Neural progenitor cell (in vitro differentiated cells): ENCODE data around the gene DDX27. TPM values are rescaled to one million over a fixed set of nuclear protein-coding genes. Genes with fewer than 3 reads are reported as not detected.

ENCODE experiments used
- DNase-seq: peaks from one replicate; pipeline ENCODE4 v3.0.0-alpha.2; 2016; ENCODE audit warnings: low spot score
- H2AFZ ChIP-seq: fragments of 200-600 bp; sonication (generic); replicated peaks from 2 replicates; pipeline ENCODE4 v1.6.1; 2016; ENCODE audit warnings: antibody characterized with exemption
- H3F3A ChIP-seq: fragments of 200-600 bp; sonication (generic); 2 replicates; pipeline ENCODE4 v1.6.1; 2016; ENCODE audit warnings: antibody characterized with exemption, low read depth
- H3K27ac ChIP-seq: fragments of 200-600 bp; sonication (generic); 2 replicates; pipeline ENCODE4 v1.5.1; 2016; ENCODE audit warnings: mild to moderate bottlenecking
- H3K27me3 ChIP-seq: fragments of 200-600 bp; sonication (generic); 2 replicates; pipeline ENCODE4 v1.6.1; 2016; ENCODE audit warnings: mild to moderate bottlenecking, moderate library complexity
- H3K36me3 ChIP-seq: fragments of 200-600 bp; sonication (generic); 2 replicates; pipeline ENCODE4 v1.5.1; 2016
- H3K4me1 ChIP-seq: fragments of 200-600 bp; sonication (generic); 2 replicates; pipeline ENCODE4 v1.6.1; 2016; ENCODE audit warnings: mixed run types
- H3K4me2 ChIP-seq: fragments of 200-600 bp; sonication (generic); 2 replicates; pipeline ENCODE4 v1.6.1; 2016
- H3K4me3 ChIP-seq: fragments of 200-600 bp; sonication (generic); 2 replicates; pipeline ENCODE4 v1.5.1; 2016
- H3K79me2 ChIP-seq: fragments of 200-600 bp; sonication (generic); 2 replicates; pipeline ENCODE4 v1.6.1; 2016; ENCODE audit warnings: low read depth
- H3K9ac ChIP-seq: fragments of 200-600 bp; sonication (generic); 2 replicates; pipeline ENCODE4 v1.6.1; 2016
- H3K9me3 ChIP-seq: fragments of 200-600 bp; sonication (generic); 2 replicates; pipeline ENCODE4 v1.5.1; 2016; ENCODE audit warnings: low read depth
- H4K20me1 ChIP-seq: fragments of 200-600 bp; sonication (generic); 2 replicates; pipeline ENCODE4 v1.6.1; 2016; ENCODE audit warnings: low read depth
- H3K27ac Mint-ChIP-seq: 3 replicates; pipeline ENCODE4 v1.8.0; 2021; ENCODE audit warnings: mixed read lengths
- H3K27me3 Mint-ChIP-seq: 2 replicates; pipeline ENCODE4 v1.8.0; 2022; ENCODE audit warnings: low read depth, mild to moderate bottlenecking, inconsistent platforms, moderate library complexity, mixed read lengths; ENCODE audit not compliant: insufficient read depth
- H3K36me3 Mint-ChIP-seq: 3 replicates; pipeline ENCODE4 v1.8.0; 2021; ENCODE audit warnings: mixed read lengths
- H3K4me1 Mint-ChIP-seq: 3 replicates; pipeline ENCODE4 v1.8.0; 2021; ENCODE audit warnings: mixed read lengths
- H3K4me3 Mint-ChIP-seq: 3 replicates; pipeline ENCODE4 v1.8.0; 2021; ENCODE audit warnings: mild to moderate bottlenecking, moderate library complexity, mixed read lengths
- H3K9me3 Mint-ChIP-seq: 3 replicates; pipeline ENCODE4 v1.8.0; 2020; ENCODE audit warnings: mixed read lengths
- CTCF ChIP-seq: fragments of 200-600 bp; sonication (generic); IDR thresholded peaks from 2 replicates; pipeline ENCODE4 v1.5.1; 2017; ENCODE audit warnings: antibody characterized with exemption, mild to moderate bottlenecking
- EZH2 ChIP-seq: fragments of 200-600 bp; sonication (generic); IDR thresholded peaks from 2 replicates; pipeline ENCODE4 v1.6.1; 2017; ENCODE audit warnings: antibody characterized with exemption, mild to moderate bottlenecking, moderate library complexity
- EZH2phosphoT487 ChIP-seq: fragments of 200-600 bp; sonication (generic); IDR thresholded peaks from 2 replicates; pipeline ENCODE4 v1.6.1; 2017; ENCODE audit warnings: antibody characterized with exemption
- total RNA-seq: library from RNA; depleted of rRNA; stranded (reverse); fragments of >200 nt; gene quantifications from 2 replicates; pipeline ENCODE4 v1.2.3, GENCODE V29; 2015; ENCODE audit warnings: low replicate concordance

The DDX27 gene
- total RNA-seq, 1 donor from 2014 or later = 27.3 TPM

- H3K36me3 ChIP-seq = peaks cover 16% of the 10 kb centered on the region
- Mint-ChIP-seq H3K27ac (no peak overlapping the region), H3K4me1 (peaks cover 61% of the 10 kb centered on the region), H3K9me3 (peaks cover 67% of the 10 kb centered on the region), H3K36me3 (peaks cover 77% of the 10 kb centered on the region), H3K4me3 (peak overlapping the region; percentile 95), H3K27me3 (peaks cover 25% of the 10 kb centered on the region)
- no peak overlapping the region for H2AFZ ChIP-seq
- peak overlapping the region; percentile 92 for H3K9ac ChIP-seq
- peak; percentile 89 for DNase-seq
- H3K27ac ChIP-seq = peak overlapping the region; percentile 92
- H3K27me3 ChIP-seq = no peaks in the 10 kb centered on the region
- H3K4me3 ChIP-seq = peak overlapping the region; percentile 84
- peaks cover 47% of the 10 kb centered on the region for H3K4me1 ChIP-seq
- peaks cover 78% of the 10 kb centered on the region for H4K20me1 ChIP-seq
- peak overlapping the region; percentile 95 for H3K4me2 ChIP-seq
- peaks cover 73% of the 10 kb centered on the region for H3F3A ChIP-seq
- H3K79me2 ChIP-seq = peaks cover 95% of the 10 kb centered on the region
- TF ChIP-seq EZH2 (no peak), EZH2phosphoT487 (no peak), CTCF (no peak)
- no peaks in the 10 kb centered on the region for H3K9me3 ChIP-seq
Observed at GRCh38 chr20:49281059-49281912, 62.1 kb downstream of the DDX27 start.

GRCh38 chr20:49281913-49282467, 62.8 kb downstream of the DDX27 start:
- TF ChIP-seq EZH2 (no peak), CTCF (no peak), EZH2phosphoT487 (no peak)
- Mint-ChIP-seq H3K36me3 (peaks cover 81% of the 10 kb centered on the region), H3K4me3 (no peak overlapping the region), H3K9me3 (peaks cover 74% of the 10 kb centered on the region), H3K27me3 (peaks cover 25% of the 10 kb centered on the region), H3K4me1 (peaks cover 54% of the 10 kb centered on the region), H3K27ac (no peak overlapping the region)
- no peaks in the 10 kb centered on the region for H3K27me3 ChIP-seq
- DNase-seq = no peak
- peaks cover 80% of the 10 kb centered on the region for H3F3A ChIP-seq
- peak overlapping the region; percentile 69 for H3K9ac ChIP-seq
- H4K20me1 ChIP-seq = peaks cover 85% of the 10 kb centered on the region
- peaks cover 52% of the 10 kb centered on the region for H3K4me1 ChIP-seq
- peak overlapping the region; percentile 84 for H3K27ac ChIP-seq
- peaks cover 23% of the 10 kb centered on the region for H3K36me3 ChIP-seq
- H3K4me3 ChIP-seq = peak overlapping the region; percentile 84
- H3K4me2 ChIP-seq = peak overlapping the region; percentile 95
- H3K79me2 ChIP-seq = peaks cover 95% of the 10 kb centered on the region
- no peaks in the 10 kb centered on the region for H3K9me3 ChIP-seq
- H2AFZ ChIP-seq = no peak overlapping the region

- H3K27ac Mint-ChIP-seq = no peak overlapping the region
- Histone ChIP-seq H3K36me3 (peaks cover 24% of the 10 kb centered on the region), H3F3A (peaks cover 87% of the 10 kb centered on the region), H3K79me2 (peaks cover 95% of the 10 kb centered on the region), H3K9me3 (no peaks in the 10 kb centered on the region), H3K9ac (no peak overlapping the region), H2AFZ (no peak overlapping the region), H3K4me3 (peak overlapping the region; percentile 84), H3K27ac (peak overlapping the region; percentile 84), H4K20me1 (peaks cover 92% of the 10 kb centered on the region), H3K27me3 (no peaks in the 10 kb centered on the region), H3K4me1 (peaks cover 54% of the 10 kb centered on the region), H3K4me2 (peak overlapping the region; percentile 95)
- peaks cover 25% of the 10 kb centered on the region for H3K27me3 Mint-ChIP-seq
- H3K4me3 Mint-ChIP-seq = peak overlapping the region; percentile 69
- DNase-seq = peak; percentile 70
- peaks cover 53% of the 10 kb centered on the region for H3K4me1 Mint-ChIP-seq
- H3K9me3 Mint-ChIP-seq = peaks cover 79% of the 10 kb centered on the region
- H3K36me3 Mint-ChIP-seq = peaks cover 88% of the 10 kb centered on the region
- TF ChIP-seq EZH2 = no peak
- TF ChIP-seq CTCF = no peak
- no peak for TF ChIP-seq EZH2phosphoT487
Observed at GRCh38 chr20:49282584-49283171, 63.5 kb downstream of the DDX27 start.
